ENCODE data around the gene CTDSPL. TPM values are rescaled to one million over a fixed set of nuclear protein-coding genes. Genes with fewer than 3 reads are reported as not detected.

CTDSPL gene
- total RNA-seq, 2 donors from 2014 or later, result 75.0 to 76.7 TPM

DNA sequence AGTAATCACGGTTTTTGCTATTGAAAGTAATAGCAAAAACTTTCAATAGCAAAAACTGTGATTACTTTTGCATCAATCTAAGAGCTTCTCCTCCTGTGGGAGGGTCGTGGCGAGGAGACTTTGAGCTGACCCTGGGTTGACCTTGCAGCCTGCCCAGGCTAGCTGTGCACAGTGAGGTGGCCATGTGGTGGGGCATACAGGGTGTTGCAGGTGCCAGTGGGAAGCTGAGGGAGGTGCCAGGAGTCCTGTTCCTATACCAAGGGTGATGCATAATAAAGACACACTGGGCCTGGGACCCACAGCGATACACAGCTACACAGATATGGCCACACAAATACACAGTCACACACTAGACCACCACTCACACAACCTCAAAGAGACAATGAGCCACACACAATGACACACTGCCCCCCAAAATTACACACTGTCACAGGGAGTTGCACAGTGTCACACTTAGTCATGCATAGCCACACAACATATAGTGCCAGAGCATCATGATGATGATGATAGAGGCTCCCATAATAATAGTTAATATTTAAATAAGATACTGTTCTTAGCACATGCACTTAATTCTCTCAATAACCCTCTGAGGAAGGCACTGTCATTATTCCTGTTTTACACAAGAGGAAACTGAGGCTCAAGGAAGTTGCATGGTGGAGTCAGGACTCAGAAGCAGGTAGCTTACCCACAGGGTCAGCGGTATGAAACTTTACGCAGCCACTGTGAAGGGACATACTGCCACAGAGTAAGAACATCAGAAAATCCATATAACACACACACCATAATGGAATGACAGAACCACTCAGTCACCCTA is 161.4 kb downstream of the CTDSPL start:
- intact Hi-C loops (cut with DNase I), result no loop called here
- DNase-seq, result peak; percentile 20
- Histone ChIP-seq H3K27ac (no peak overlapping the region), H3K27me3 (no peaks in the 10 kb centered on the region), H3K9me3 (no peaks in the 10 kb centered on the region), H3K4me3 (peak overlapping the region; percentile 73), H3K4me1 (peaks cover 6% of the 10 kb centered on the region), H3K36me3 (peaks cover 7% of the 10 kb centered on the region), H3K9ac (ENCODE audit: low read depth in 2 of 2, low read length in 2 of 2) (peak overlapping the region in 1 of 2 donors; percentile 98)
- TF ChIP-seq, protein P1, sequence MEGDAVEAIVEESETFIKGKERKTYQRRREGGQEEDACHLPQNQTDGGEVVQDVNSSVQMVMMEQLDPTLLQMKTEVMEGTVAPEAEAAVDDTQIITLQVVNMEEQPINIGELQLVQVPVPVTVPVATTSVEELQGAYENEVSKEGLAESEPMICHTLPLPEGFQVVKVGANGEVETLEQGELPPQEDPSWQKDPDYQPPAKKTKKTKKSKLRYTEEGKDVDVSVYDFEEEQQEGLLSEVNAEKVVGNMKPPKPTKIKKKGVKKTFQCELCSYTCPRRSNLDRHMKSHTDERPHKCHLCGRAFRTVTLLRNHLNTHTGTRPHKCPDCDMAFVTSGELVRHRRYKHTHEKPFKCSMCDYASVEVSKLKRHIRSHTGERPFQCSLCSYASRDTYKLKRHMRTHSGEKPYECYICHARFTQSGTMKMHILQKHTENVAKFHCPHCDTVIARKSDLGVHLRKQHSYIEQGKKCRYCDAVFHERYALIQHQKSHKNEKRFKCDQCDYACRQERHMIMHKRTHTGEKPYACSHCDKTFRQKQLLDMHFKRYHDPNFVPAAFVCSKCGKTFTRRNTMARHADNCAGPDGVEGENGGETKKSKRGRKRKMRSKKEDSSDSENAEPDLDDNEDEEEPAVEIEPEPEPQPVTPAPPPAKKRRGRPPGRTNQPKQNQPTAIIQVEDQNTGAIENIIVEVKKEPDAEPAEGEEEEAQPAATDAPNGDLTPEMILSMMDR (IDR thresholded peaks at IDR 0.05), result no peak

DNA sequence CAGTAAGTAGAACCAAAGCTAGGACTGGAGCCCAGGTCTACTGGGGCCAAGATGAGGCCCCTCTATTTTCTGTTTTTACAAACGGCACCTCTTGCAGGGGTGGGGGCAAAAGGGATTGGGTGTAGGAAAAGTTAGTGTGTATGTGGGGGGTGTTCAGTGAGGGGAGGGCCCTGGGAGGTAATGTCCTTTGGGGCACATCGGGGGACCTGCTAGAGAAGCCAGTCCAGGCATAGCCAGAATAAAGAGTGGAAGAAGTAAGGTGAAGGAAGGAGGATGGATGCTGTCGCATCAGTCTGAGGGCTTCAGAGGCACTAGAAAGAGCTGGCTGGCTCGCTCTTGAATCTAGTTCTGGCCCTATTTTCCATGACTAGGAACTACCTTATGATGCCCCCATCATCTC is 165.2 kb downstream of the CTDSPL start:
- Histone ChIP-seq H3K9ac (ENCODE audit: low read depth in 2 of 2, low read length in 2 of 2) (no peak overlapping the region), H3K27me3 (peaks cover 5% of the 10 kb centered on the region), H3K9me3 (no peaks in the 10 kb centered on the region), H3K36me3 (no peaks in the 10 kb centered on the region), H3K4me1 (peaks cover 12% of the 10 kb centered on the region), H3K27ac (no peak overlapping the region), H3K4me3 (no peak overlapping the region)
- intact Hi-C loops (cut with DNase I), result no loop called here
- TF ChIP-seq, protein P1 (IDR thresholded peaks at IDR 0.05), result no peak
- no peak for DNase-seq

DNA sequence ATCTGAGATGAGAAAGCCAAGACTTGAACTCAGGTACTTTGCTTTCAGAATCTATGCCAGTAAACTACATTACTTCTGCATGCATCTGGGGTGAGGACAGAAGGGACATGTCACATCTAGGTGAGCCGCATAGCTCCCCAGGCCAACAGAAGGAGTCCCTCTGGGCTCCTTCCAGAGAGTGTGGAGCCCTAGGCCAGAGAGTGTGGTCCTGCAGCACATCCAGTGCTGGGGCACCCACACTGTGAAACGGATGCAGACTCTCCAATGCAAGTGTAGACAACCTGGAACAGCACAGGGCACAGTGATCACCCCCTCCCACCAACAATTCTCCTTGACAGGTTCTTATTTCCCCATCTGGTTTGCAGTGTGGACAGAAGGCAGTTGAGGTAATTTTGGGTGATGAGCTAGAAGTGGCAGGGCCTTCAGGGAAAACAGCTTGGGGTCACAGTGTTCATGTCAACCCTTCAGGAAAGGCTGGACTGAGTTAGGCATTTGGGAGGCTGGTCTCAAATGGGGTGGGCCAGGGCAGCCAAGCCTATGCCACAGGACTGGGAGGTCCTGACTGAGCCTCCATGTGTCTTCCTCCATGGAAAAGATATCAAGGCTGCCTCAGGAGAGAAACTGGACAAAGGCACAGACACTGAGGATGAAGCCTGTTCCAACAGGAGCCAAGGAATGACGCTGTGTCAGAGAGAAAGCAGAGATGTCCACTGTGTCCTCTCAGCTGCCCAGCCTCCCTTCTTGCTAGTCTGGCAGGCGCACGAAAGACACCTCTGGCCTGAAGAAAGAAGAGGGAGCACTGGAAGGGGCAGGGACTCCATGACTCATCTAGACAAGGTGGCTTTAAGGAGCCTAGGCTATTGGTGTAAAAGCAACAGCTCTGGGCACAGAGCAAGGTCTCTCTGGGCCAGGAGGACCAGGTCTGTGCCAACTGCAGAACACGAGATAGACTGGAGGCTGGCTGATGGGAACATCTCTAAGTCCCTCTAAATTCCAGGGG is 166.1 kb downstream of the CTDSPL start:
- TF ChIP-seq, protein P1 (IDR thresholded peaks at IDR 0.05), result no peak
- H3K4me3 ChIP-seq, result no peak overlapping the region
- no peaks in the 10 kb centered on the region for H3K9me3 ChIP-seq
- H3K9ac ChIP-seq (ENCODE audit: low read depth in 2 of 2, low read length in 2 of 2), result peak overlapping the region in 1 of 2 donors; percentile 6
- no peak for DNase-seq
- H3K27ac ChIP-seq, result no peak overlapping the region
- intact Hi-C loops (cut with DNase I), result no loop called here
- H3K36me3 ChIP-seq, result no peaks in the 10 kb centered on the region
- H3K27me3 ChIP-seq, result peaks cover 5% of the 10 kb centered on the region
- H3K4me1 ChIP-seq, result peaks cover 12% of the 10 kb centered on the region

DNA sequence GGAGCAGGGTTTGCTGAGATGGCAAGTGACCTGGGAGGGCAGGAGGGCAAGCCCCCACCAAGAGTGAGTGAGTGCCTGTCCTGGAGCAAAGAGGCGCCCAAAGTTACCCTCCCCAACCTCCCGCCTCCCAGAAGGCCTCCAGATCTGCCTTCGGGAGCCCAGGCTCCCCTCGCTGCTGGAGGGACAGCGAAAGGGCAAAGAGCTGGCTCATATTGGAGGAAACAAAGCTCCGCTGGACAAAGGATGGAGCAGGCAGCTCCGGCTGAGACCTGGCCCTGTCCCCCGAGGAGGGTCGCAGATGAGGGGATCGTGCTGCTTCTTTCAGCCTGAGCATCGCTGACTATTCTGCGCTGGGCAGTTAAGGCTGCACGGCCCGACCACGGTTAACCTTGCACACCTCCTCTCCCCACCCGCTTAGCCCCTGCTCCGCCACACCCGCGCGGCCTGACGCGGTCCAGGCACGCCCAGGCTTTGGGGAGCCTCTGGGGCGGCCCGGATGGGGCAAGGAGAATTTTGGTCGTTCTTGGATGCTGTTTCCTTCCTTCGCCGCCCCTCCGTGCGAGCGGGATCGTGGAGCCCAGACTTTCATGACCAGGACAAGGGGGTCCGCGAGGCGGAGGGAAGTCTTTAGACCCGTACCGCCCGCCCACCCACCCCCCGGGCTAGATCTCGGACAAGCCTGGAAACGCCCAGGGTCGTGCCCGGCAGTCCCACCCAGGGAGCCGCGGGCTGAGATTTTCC is 167.1 kb downstream of the CTDSPL start:
- H3K9ac ChIP-seq (ENCODE audit: low read depth in 2 of 2, low read length in 2 of 2), result peak overlapping the region; percentile 6 to 78
- intact Hi-C loops (cut with DNase I), result no loop called here
- TF ChIP-seq, protein P1 (IDR thresholded peaks at IDR 0.05), result no peak
- peaks cover 5% of the 10 kb centered on the region for H3K27me3 ChIP-seq
- DNase-seq, result peak; percentile 37
- peak overlapping the region; percentile 46 for H3K27ac ChIP-seq
- peak overlapping the region; percentile 62 for H3K4me3 ChIP-seq
- no peaks in the 10 kb centered on the region for H3K9me3 ChIP-seq
- H3K4me1 ChIP-seq, result peaks cover 12% of the 10 kb centered on the region
- no peaks in the 10 kb centered on the region for H3K36me3 ChIP-seq
